SW 1271 (cell line): Measurements from ENCODE around the gene DPT.

Experiments
- DNase-seq, 2 experiments: peaks; one replicate each; lab custom pipeline; 2025; lab: John Stamatoyannopoulos, UW

DPT gene

GRCh38 chr1:168698453-168698852 is 30.6 kb downstream of the DPT start:
- no peak for DNase-seq

GRCh38 chr1:168697356-168698126 is 31.5 kb downstream of the DPT start:
- no peak for DNase-seq

GRCh38 chr1:168696125-168696760 is 32.8 kb downstream of the DPT start:
- DNase-seq: no peak

GRCh38 chr1:168693872-168694238 is 35.2 kb downstream of the DPT start:
- DNase-seq: no peak

- DNase-seq: no peak
Measured at GRCh38 chr1:168693197-168693871, 35.7 kb downstream of the DPT start.

- no peak for DNase-seq
Measured at GRCh38 chr1:168692472-168692871, 36.5 kb downstream of the DPT start.

- no peak for DNase-seq
Measured at GRCh38 chr1:168691541-168691940, 37.5 kb downstream of the DPT start.

- no peak for DNase-seq
Measured at GRCh38 chr1:168689726-168690602, 39.0 kb downstream of the DPT start.

GRCh38 chr1:168689327-168689657 is 39.7 kb downstream of the DPT start:
- DNase-seq: no peak

- DNase-seq: no peak
Measured at GRCh38 chr1:168688644-168689326, 40.2 kb downstream of the DPT start.

- no peak for DNase-seq
Measured at GRCh38 chr1:168687816-168688215, 41.2 kb downstream of the DPT start.

- no peak for DNase-seq
Measured at GRCh38 chr1:168686666-168687065, 42.3 kb downstream of the DPT start.

GRCh38 chr1:168683871-168684270 is 45.1 kb downstream of the DPT start:
- no peak for DNase-seq

- no peak for DNase-seq
Measured at GRCh38 chr1:168676861-168677260, 52.1 kb downstream of the DPT start.

- no peak for DNase-seq
Measured at GRCh38 chr1:168676029-168676812, 52.8 kb downstream of the DPT start.

GRCh38 chr1:168673974-168674683 is 54.9 kb downstream of the DPT start:
- no peak for DNase-seq

GRCh38 chr1:168672278-168672677 is 56.7 kb downstream of the DPT start:
- no peak for DNase-seq

- DNase-seq: no peak
Measured at GRCh38 chr1:168671782-168672181, 57.2 kb downstream of the DPT start.

- DNase-seq: no peak
Measured at GRCh38 chr1:168665975-168666374, 63.0 kb downstream of the DPT start.
